Heart left ventricle (tissue), 13 donors: ENCODE results near the gene LVRN.

Experiments used
- POLR2A ChIP-seq, 2 donors: fragments of 450-650 bp; IDR thresholded peaks; one replicate each; pipeline ENCODE4 v1.6.1; 2017; ENCODE audit warnings: antibody characterized with exemption in 2 of 2, mild to moderate bottlenecking in 2 of 2, moderate library complexity in 2 of 2
- TF ChIP-seq, protein P1 (sequence below), 12 donors: fragments of 200-600 bp; sonication (generic) in 4 of 12; IDR thresholded peaks; one replicate each; pipeline versions ENCODE4 v1.5.0 to v1.8.0; 2018 to 2022; ENCODE audit warnings: antibody characterized with exemption in 12 of 12, mild to moderate bottlenecking in 5 of 12
- donor health status: ischemic (EF 13 %, LVEDD 7.1; RV severe dilation, severe dysfunction).
- donor health status: DM: no; HTN: yes; CAD: no.
- donor health status: DM: no; HTN: no; CAD: no.
- donor health status: ischemic (EF 25% LVEDD 6.9; RV normal size, moderate dysfunction).
- donor health status: ischemic (EF 25% LVEDD 5.7; RV mildly dilated, moderate dysfunction).
- donor health status: ischemic (EF 35%, LVEDD 5.7; RV mildly dilated, moderate dysfunction).
- donor health status: nonischemic (EF 11% LVEDD 7.7; RV severe dilation, severe dysfunction).
- donor health status: DM: yes; HTN: yes; CAD: no.
- donor health status: PGD.
- donor health status: ischemic (EF 29% LVEDD 5.4; RV normal size, mild dysfunction).
- donor health status: nonischemic (EF 23%, LVEDD 6.1; RV moderate dilation, normal function).

- no peak for TF ChIP-seq POLR2A (IDR thresholded peaks at IDR 0.05)
- TF ChIP-seq, protein P1, sequence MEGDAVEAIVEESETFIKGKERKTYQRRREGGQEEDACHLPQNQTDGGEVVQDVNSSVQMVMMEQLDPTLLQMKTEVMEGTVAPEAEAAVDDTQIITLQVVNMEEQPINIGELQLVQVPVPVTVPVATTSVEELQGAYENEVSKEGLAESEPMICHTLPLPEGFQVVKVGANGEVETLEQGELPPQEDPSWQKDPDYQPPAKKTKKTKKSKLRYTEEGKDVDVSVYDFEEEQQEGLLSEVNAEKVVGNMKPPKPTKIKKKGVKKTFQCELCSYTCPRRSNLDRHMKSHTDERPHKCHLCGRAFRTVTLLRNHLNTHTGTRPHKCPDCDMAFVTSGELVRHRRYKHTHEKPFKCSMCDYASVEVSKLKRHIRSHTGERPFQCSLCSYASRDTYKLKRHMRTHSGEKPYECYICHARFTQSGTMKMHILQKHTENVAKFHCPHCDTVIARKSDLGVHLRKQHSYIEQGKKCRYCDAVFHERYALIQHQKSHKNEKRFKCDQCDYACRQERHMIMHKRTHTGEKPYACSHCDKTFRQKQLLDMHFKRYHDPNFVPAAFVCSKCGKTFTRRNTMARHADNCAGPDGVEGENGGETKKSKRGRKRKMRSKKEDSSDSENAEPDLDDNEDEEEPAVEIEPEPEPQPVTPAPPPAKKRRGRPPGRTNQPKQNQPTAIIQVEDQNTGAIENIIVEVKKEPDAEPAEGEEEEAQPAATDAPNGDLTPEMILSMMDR (IDR thresholded peaks at IDR 0.05), result no peak
Observed at GRCh38 chr5:115977988-115978387, 15.7 kb downstream of the LVRN start.
